Hematopoietic multipotent progenitor cell treated with erythropoietin and hydrocortisone succinate and interleukin-3 and kit ligand, for 8 days (in vitro differentiated cells): ENCODE data around the gene KRT33B.
A peak's percentile ranks its signal among the peaks of the same experiment; 100 is the strongest.
"Not testable (repeated sequence)": the region's sequence is repeated elsewhere in the genome, so short reads cannot be mapped to it uniquely, and the experiment has no call there.

Source experiments
- DNase-seq: peaks from one replicate; pipeline ENCODE4 v3.0.0-alpha.2; 2015

The KRT33B gene

GRCh38 chr17:41369713-41370112 is at the start of gene KRT33B:
KRT33B (minus strand) TSS chr17:41369813; CDS start chr17:41369750, 63 bp downstream.
- no peak for DNase-seq

- no peak for DNase-seq
Measured at GRCh38 chr17:41418116-41418860, 48.7 kb upstream of the KRT33B start.

GRCh38 chr17:41417576-41418015 is 48.0 kb upstream of the KRT33B start:
- peak; percentile 2 for DNase-seq

- no peak for DNase-seq
Measured at GRCh38 chr17:41417127-41417526, 47.5 kb upstream of the KRT33B start.

GRCh38 chr17:41416479-41416878 is 46.9 kb upstream of the KRT33B start:
- no peak for DNase-seq

GRCh38 chr17:41415833-41416335 is 46.3 kb upstream of the KRT33B start:
- no peak for DNase-seq

GRCh38 chr17:41415411-41415810 is 45.8 kb upstream of the KRT33B start:
- no peak for DNase-seq

GRCh38 chr17:41413982-41414381 is 44.4 kb upstream of the KRT33B start:
- no peak for DNase-seq

- no peak for DNase-seq
Measured at GRCh38 chr17:41413353-41413957, 43.8 kb upstream of the KRT33B start.

GRCh38 chr17:41411072-41411840 is 41.6 kb upstream of the KRT33B start:
- no peak for DNase-seq

GRCh38 chr17:41407226-41407625 is 37.6 kb upstream of the KRT33B start:
- DNase-seq: no peak

- DNase-seq: no peak
Measured at GRCh38 chr17:41406205-41406604, 36.6 kb upstream of the KRT33B start.

GRCh38 chr17:41404024-41404671 is 34.5 kb upstream of the KRT33B start:
- no peak for DNase-seq

GRCh38 chr17:41403404-41404023 is 33.9 kb upstream of the KRT33B start:
- DNase-seq: no peak

GRCh38 chr17:41402161-41402560 is 32.5 kb upstream of the KRT33B start:
- no peak for DNase-seq

- no peak for DNase-seq
Measured at GRCh38 chr17:41396996-41397660, 27.5 kb upstream of the KRT33B start, which contains the start of gene KRT31. KRT31 (minus strand) TSS chr17:41397608; CDS start chr17:41397539, 69 bp downstream.

GRCh38 chr17:41396340-41396739 is 26.7 kb upstream of the KRT33B start:
- DNase-seq: no peak

GRCh38 chr17:41395611-41396010 is 26.0 kb upstream of the KRT33B start:
- no peak for DNase-seq

GRCh38 chr17:41395044-41395443 is 25.4 kb upstream of the KRT33B start:
- not testable (repeated sequence) for DNase-seq

GRCh38 chr17:41394254-41394996 is 24.8 kb upstream of the KRT33B start:
- DNase-seq: no peak

GRCh38 chr17:41393826-41394225 is 24.2 kb upstream of the KRT33B start:
- no peak for DNase-seq
